Mucosa of rectum (tissue), 2 donors: Measurements from ENCODE around the gene LRRC70.

Source experiments
- H3K27ac ChIP-seq, 2 donors: one replicate each; pipeline ENCODE4 v1.7.0; 2013; ENCODE audit warnings: inconsistent platforms in 2 of 2, low read depth in 2 of 2, low read length in 2 of 2
- H3K27me3 ChIP-seq, 2 donors: one replicate each; pipeline ENCODE4 v1.7.0; 2013; ENCODE audit warnings: low read length in 2 of 2; ENCODE audit not compliant: control insufficient read depth in 2 of 2, insufficient read depth in 2 of 2
- H3K36me3 ChIP-seq, 2 donors: one replicate each; pipeline ENCODE4 v1.7.0; 2013; ENCODE audit warnings: low read length in 2 of 2; ENCODE audit not compliant: control insufficient read depth in 2 of 2, insufficient read depth in 2 of 2
- H3K4me1 ChIP-seq, 2 donors: one replicate each; pipeline ENCODE4 v1.7.0; 2013; ENCODE audit warnings: low read length in 2 of 2, mild to moderate bottlenecking in 1 of 2; ENCODE audit not compliant: control insufficient read depth in 2 of 2, insufficient read depth in 2 of 2
- H3K4me3 ChIP-seq, 2 donors: one replicate each; pipeline ENCODE4 v1.7.0; 2013; ENCODE audit warnings: low read length in 2 of 2
- H3K9ac ChIP-seq, 2 donors: one replicate each; pipeline ENCODE4 v1.7.0; 2013; ENCODE audit warnings: low read length in 2 of 2, low read depth in 1 of 2, mild to moderate bottlenecking in 1 of 2
- H3K9me3 ChIP-seq, 2 donors: one replicate each; pipeline ENCODE4 v1.7.0; 2013; ENCODE audit warnings: low read length in 2 of 2; ENCODE audit not compliant: control insufficient read depth in 2 of 2
- donor health status: healthy.
- donor health status: Normal muscosa, but diverticular disease.

The LRRC70 gene

GRCh38 chr5:62585751-62586150, 7.1 kb downstream of the LRRC70 start:
- H3K27ac ChIP-seq = no peak overlapping the region
- H3K4me3 ChIP-seq = no peak overlapping the region
- H3K36me3 ChIP-seq = no peaks in the 10 kb centered on the region
- no peaks in the 10 kb centered on the region for H3K9me3 ChIP-seq
- H3K27me3 ChIP-seq = no peaks in the 10 kb centered on the region
- H3K9ac ChIP-seq = no peak overlapping the region
- no peaks in the 10 kb centered on the region for H3K4me1 ChIP-seq

- H3K9ac ChIP-seq = no peak overlapping the region
- peaks cover under 1 to 4% of the 10 kb centered on the region in 2 donors for H3K36me3 ChIP-seq
- H3K4me1 ChIP-seq = no peaks in the 10 kb centered on the region
- H3K27ac ChIP-seq = no peak overlapping the region
- H3K4me3 ChIP-seq = no peak overlapping the region
- no peaks in the 10 kb centered on the region for H3K9me3 ChIP-seq
- no peaks in the 10 kb centered on the region for H3K27me3 ChIP-seq
Measured at GRCh38 chr5:62587737-62588136, 9.1 kb downstream of the LRRC70 start.

GRCh38 chr5:62588668-62589067, 10.0 kb downstream of the LRRC70 start:
- Histone ChIP-seq H3K36me3 (peaks cover 4% of the 10 kb centered on the region in 2 donors), H3K27ac (no peak overlapping the region), H3K4me1 (no peaks in the 10 kb centered on the region), H3K9me3 (no peaks in the 10 kb centered on the region), H3K9ac (no peak overlapping the region), H3K27me3 (no peaks in the 10 kb centered on the region), H3K4me3 (no peak overlapping the region)

- H3K9me3 ChIP-seq = no peaks in the 10 kb centered on the region
- H3K4me3 ChIP-seq = no peak overlapping the region
- H3K4me1 ChIP-seq = no peaks in the 10 kb centered on the region
- no peaks in the 10 kb centered on the region for H3K27me3 ChIP-seq
- H3K27ac ChIP-seq = no peak overlapping the region
- H3K36me3 ChIP-seq = peaks cover 4% of the 10 kb centered on the region in 2 donors
- H3K9ac ChIP-seq = no peak overlapping the region
Measured at GRCh38 chr5:62589504-62589903, 10.9 kb downstream of the LRRC70 start.

GRCh38 chr5:62590387-62590786, 11.8 kb downstream of the LRRC70 start:
- Histone ChIP-seq H3K9me3 (no peaks in the 10 kb centered on the region), H3K4me3 (no peak overlapping the region), H3K27ac (no peak overlapping the region), H3K9ac (no peak overlapping the region), H3K4me1 (no peaks in the 10 kb centered on the region), H3K36me3 (peaks cover 4% of the 10 kb centered on the region in 2 donors), H3K27me3 (no peaks in the 10 kb centered on the region)

GRCh38 chr5:62592558-62592957, 13.9 kb downstream of the LRRC70 start:
- Histone ChIP-seq H3K27ac (no peak overlapping the region), H3K4me3 (no peak overlapping the region), H3K4me1 (no peaks in the 10 kb centered on the region), H3K9ac (no peak overlapping the region), H3K36me3 (peaks cover 4% of the 10 kb centered on the region in 2 donors), H3K9me3 (no peaks in the 10 kb centered on the region), H3K27me3 (no peaks in the 10 kb centered on the region)

GRCh38 chr5:62593331-62593730, 14.7 kb downstream of the LRRC70 start:
- Histone ChIP-seq H3K9me3 (no peaks in the 10 kb centered on the region), H3K36me3 (peaks cover 4% of the 10 kb centered on the region in 2 donors), H3K9ac (no peak overlapping the region), H3K27me3 (no peaks in the 10 kb centered on the region), H3K27ac (no peak overlapping the region), H3K4me1 (no peaks in the 10 kb centered on the region), H3K4me3 (no peak overlapping the region)

- Histone ChIP-seq H3K27ac (no peak overlapping the region), H3K4me3 (no peak overlapping the region), H3K27me3 (no peaks in the 10 kb centered on the region), H3K9ac (no peak overlapping the region), H3K4me1 (no peaks in the 10 kb centered on the region), H3K9me3 (no peaks in the 10 kb centered on the region), H3K36me3 (peaks cover 4% of the 10 kb centered on the region in 2 donors)
Measured at GRCh38 chr5:62594364-62594984, 15.9 kb downstream of the LRRC70 start.

- H3K4me3 ChIP-seq = no peak overlapping the region
- H3K9me3 ChIP-seq = no peaks in the 10 kb centered on the region
- no peaks in the 10 kb centered on the region for H3K27me3 ChIP-seq
- H3K36me3 ChIP-seq = peaks cover 4% of the 10 kb centered on the region in 2 donors
- no peak overlapping the region for H3K27ac ChIP-seq
- no peak overlapping the region for H3K9ac ChIP-seq
- H3K4me1 ChIP-seq = no peaks in the 10 kb centered on the region
Measured at GRCh38 chr5:62596096-62596495, 17.5 kb downstream of the LRRC70 start.

GRCh38 chr5:62596691-62597090, 18.1 kb downstream of the LRRC70 start:
- Histone ChIP-seq H3K4me3 (no peak overlapping the region), H3K27ac (no peak overlapping the region), H3K4me1 (no peaks in the 10 kb centered on the region)

GRCh38 chr5:62597314-62597713, 18.7 kb downstream of the LRRC70 start:
- no peak overlapping the region for H3K4me3 ChIP-seq
- no peaks in the 10 kb centered on the region for H3K9me3 ChIP-seq
- peaks cover 0 to 4% of the 10 kb centered on the region in 2 donors for H3K36me3 ChIP-seq
- H3K27ac ChIP-seq = no peak overlapping the region
- no peaks in the 10 kb centered on the region for H3K27me3 ChIP-seq
- no peaks in the 10 kb centered on the region for H3K4me1 ChIP-seq
- H3K9ac ChIP-seq = no peak overlapping the region

More at GRCh38 chr5:62596691-62597090, 18.1 kb downstream of the LRRC70 start:
- no peaks in the 10 kb centered on the region for H3K27me3 ChIP-seq
- no peaks in the 10 kb centered on the region for H3K9me3 ChIP-seq
- H3K36me3 ChIP-seq = peaks cover 2 to 4% of the 10 kb centered on the region in 2 donors
- H3K9ac ChIP-seq = no peak overlapping the region
